A549 treated with DMSO at 1 μM for 4 hours (cell line): Measurements from ENCODE around the gene OR4Q3. TPM values are rescaled to one million over a fixed set of nuclear protein-coding genes. Genes with fewer than 3 reads are reported as not detected.

Experiments used
- total RNA-seq: library from RNA; stranded (reverse); fragments of 200-300 nt; extraction: Qiagen RNA extraction; gene quantifications from 5 replicates; pipeline ENCODE4 v1.2.3, GENCODE V29; 2022; ENCODE audit warnings: low read depth

OR4Q3 gene
- total RNA-seq = not detected in 5 replicates

GRCh38 chr14:19743256-19743655 lies at the start of gene OR4Q3:
OR4Q3 (plus strand) TSS chr14:19743571.

GRCh38 chr14:19773204-19773603 lies 29.8 kb downstream of the OR4Q3 start, which contains the start of gene OR4M1:
OR4M1 (plus strand) TSS chr14:19773504; CDS start chr14:19780323, 6,819 bp downstream.

Other genes starting within 250 kb of the OR4Q3 start
- not detected in 5 replicates for gene OR11H2, start 29.7 kb upstream of the OR4Q3 start, total RNA-seq
- gene OR4M1, start 29.9 kb downstream of the OR4Q3 start, total RNA-seq = not detected in 5 replicates
- not detected in 5 replicates for gene OR4N2, start 60.2 kb downstream of the OR4Q3 start, total RNA-seq
- not detected in 5 replicates for gene OR4K2, start 131.6 kb downstream of the OR4Q3 start, total RNA-seq
- gene OR4K5, start 177.0 kb downstream of the OR4Q3 start, total RNA-seq = not detected in 5 replicates
- not detected in 5 replicates for gene OR4K1, start 187.3 kb downstream of the OR4Q3 start, total RNA-seq
- not detected in 5 replicates for gene OR4K15, start 232.0 kb downstream of the OR4Q3 start, total RNA-seq